ENCODE results near the gene ZNF311. TPM values are rescaled to one million over a fixed set of nuclear protein-coding genes. Genes with fewer than 3 reads are reported as not detected.
A peak's percentile ranks its signal among the peaks of the same experiment; 100 is the strongest.

Gene ZNF311
- total RNA-seq, 2 experiments from 2014 or later = 0.25 to 0.31 TPM

- no peak for TF ChIP-seq CTCF (IDR thresholded peaks at IDR 0.05)
- no peak overlapping the region for H3K4me3 ChIP-seq (ENCODE audit: low read length)
- CTCF ChIA-PET = no interaction called here
- H3K27me3 Mint-ChIP-seq = peaks cover 18% of the 10 kb centered on the region
- no peak for DNase-seq
- H3K9me3 Mint-ChIP-seq = peaks cover 3% of the 10 kb centered on the region
- H3K9me3 ChIP-seq (ENCODE audit: control insufficient read depth in 1 of 2, insufficient read depth in 1 of 2, low read length in 2 of 2) = peaks cover 0 to 16% of the 10 kb centered on the region in 2 experiments
- peaks cover 23% of the 10 kb centered on the region for H3K4me1 Mint-ChIP-seq (ENCODE audit: low read depth)
- no peak overlapping the region for H3K4me3 Mint-ChIP-seq
- POLR2A ChIA-PET = interaction anchor here (0.6 kb wide), 2 partner anchors 34 to 272 kb away, joined by 3 read pairs; no protein-coding TSS in a partner anchor
- no peak for ATAC-seq (ENCODE audit: poor library complexity)
- peaks cover 11% of the 10 kb centered on the region for H3K4me1 ChIP-seq (ENCODE audit: insufficient read depth, low read length)
- no peak overlapping the region for H3K27ac ChIP-seq (ENCODE audit: low read depth in 1 of 2, low read length in 2 of 2)
- no peaks in the 10 kb centered on the region for H3K27me3 ChIP-seq (ENCODE audit: control insufficient read depth in 1 of 2, insufficient read depth in 2 of 2, low read length in 2 of 2)
- no peaks in the 10 kb centered on the region for H3K36me3 ChIP-seq (ENCODE audit: insufficient read depth, low read length)
- H3K36me3 Mint-ChIP-seq (ENCODE audit: low read depth) = peaks cover 22% of the 10 kb centered on the region
- intact Hi-C loops (cut with DNase I, micrococcal nuclease) = no loop called here
- peak overlapping the region; percentile 6 for H3K27ac Mint-ChIP-seq
Measured at GRCh38 chr6:28948782-28949486, 56.2 kb downstream of the ZNF311 start.

GRCh38 chr6:28947831-28948270 is 57.3 kb downstream of the ZNF311 start:
- Histone ChIP-seq H3K36me3 (ENCODE audit: insufficient read depth, low read length) (no peaks in the 10 kb centered on the region), H3K9me3 (ENCODE audit: control insufficient read depth in 1 of 2, insufficient read depth in 1 of 2, low read length in 2 of 2) (peaks cover 0 to 16% of the 10 kb centered on the region in 2 experiments), H3K4me3 (ENCODE audit: low read length) (no peak overlapping the region), H3K4me1 (ENCODE audit: insufficient read depth, low read length) (peaks cover 14% of the 10 kb centered on the region), H3K27ac (ENCODE audit: low read depth in 1 of 2, low read length in 2 of 2) (no peak overlapping the region), H3K27me3 (ENCODE audit: control insufficient read depth in 1 of 2, insufficient read depth in 2 of 2, low read length in 2 of 2) (no peaks in the 10 kb centered on the region)
- ATAC-seq (ENCODE audit: poor library complexity) = no peak
- DNase-seq = no peak
- H3K4me3 Mint-ChIP-seq = no peak overlapping the region
- H3K9me3 Mint-ChIP-seq = peaks cover 3% of the 10 kb centered on the region
- peaks cover 18% of the 10 kb centered on the region for H3K36me3 Mint-ChIP-seq (ENCODE audit: low read depth)
- POLR2A ChIA-PET = interaction anchor here (1.2 to 1.3 kb wide), 2 partner anchors 21 to 25 kb away, joined by 3 to 4 read pairs; no protein-coding TSS in a partner anchor
- TF ChIP-seq CTCF (IDR thresholded peaks at IDR 0.05) = no peak
- H3K4me1 Mint-ChIP-seq (ENCODE audit: low read depth) = peaks cover 24% of the 10 kb centered on the region
- H3K27me3 Mint-ChIP-seq = peaks cover 11% of the 10 kb centered on the region
- H3K27ac Mint-ChIP-seq = peak overlapping the region; percentile 4
- intact Hi-C loops (cut with DNase I, micrococcal nuclease) = loop anchor here in 1 of 2 experiments (2.0 kb wide), 1 partner anchor 31 kb away; no protein-coding TSS in a partner anchor
- CTCF ChIA-PET = interaction anchor here (0.6 kb wide), 1 partner anchor 1466 kb away, joined by 3 read pairs; no protein-coding TSS in a partner anchor

GRCh38 chr6:28947067-28947765 is 57.9 kb downstream of the ZNF311 start:
- Histone ChIP-seq H3K4me3 (ENCODE audit: low read length) (no peak overlapping the region), H3K27ac (ENCODE audit: low read depth in 1 of 2, low read length in 2 of 2) (no peak overlapping the region), H3K9me3 (ENCODE audit: control insufficient read depth in 1 of 2, insufficient read depth in 1 of 2, low read length in 2 of 2) (peaks cover 0 to 16% of the 10 kb centered on the region in 2 experiments), H3K36me3 (ENCODE audit: insufficient read depth, low read length) (no peaks in the 10 kb centered on the region), H3K27me3 (ENCODE audit: control insufficient read depth in 1 of 2, insufficient read depth in 2 of 2, low read length in 2 of 2) (no peaks in the 10 kb centered on the region), H3K4me1 (ENCODE audit: insufficient read depth, low read length) (peaks cover 19% of the 10 kb centered on the region)
- intact Hi-C loops (cut with DNase I, micrococcal nuclease) = loop anchor here in 1 of 2 experiments (2.0 kb wide), 1 partner anchor 32 kb away; no protein-coding TSS in a partner anchor
- Mint-ChIP-seq H3K36me3 (ENCODE audit: low read depth) (peaks cover 16% of the 10 kb centered on the region), H3K27ac (peak overlapping the region; percentile 4), H3K9me3 (peaks cover 3% of the 10 kb centered on the region), H3K4me1 (ENCODE audit: low read depth) (peaks cover 25% of the 10 kb centered on the region), H3K27me3 (peaks cover 10% of the 10 kb centered on the region), H3K4me3 (no peak overlapping the region)
- no peak for DNase-seq
- ChIA-PET POLR2A (interaction anchor here (1.2 to 1.3 kb wide), 2 partner anchors 22 to 25 kb away, joined by 3 to 4 read pairs; no protein-coding TSS in a partner anchor), CTCF (interaction anchor here (0.6 kb wide), 1 partner anchor 1466 kb away, joined by 3 read pairs; no protein-coding TSS in a partner anchor)
- ATAC-seq (ENCODE audit: poor library complexity) = no peak
- TF ChIP-seq CTCF (IDR thresholded peaks at IDR 0.05) = no peak
